Dermis blood vessel endothelial cell (primary cell): Measurements from ENCODE around the gene TMEM120B. TPM values are rescaled to one million over a fixed set of nuclear protein-coding genes. Genes with fewer than 3 reads are reported as not detected.
A peak's percentile ranks its signal among the peaks of the same experiment; 100 is the strongest.
"Not testable (repeated sequence)": the region's sequence is repeated elsewhere in the genome, so short reads cannot be mapped to it uniquely, and the experiment has no call there.

Experiments
- DNase-seq: peaks from one replicate; pipeline ENCODE4 v3.0.0; 2010
- total RNA-seq: library from RNA; depleted of rRNA; stranded (reverse); fragments of >200 nt; gene quantifications from 2 replicates; pipeline ENCODE4 v1.2.3, GENCODE V29; 2014

The TMEM120B gene
- total RNA-seq, 1 donor from 2014 or later = 4.9 TPM

DNA sequence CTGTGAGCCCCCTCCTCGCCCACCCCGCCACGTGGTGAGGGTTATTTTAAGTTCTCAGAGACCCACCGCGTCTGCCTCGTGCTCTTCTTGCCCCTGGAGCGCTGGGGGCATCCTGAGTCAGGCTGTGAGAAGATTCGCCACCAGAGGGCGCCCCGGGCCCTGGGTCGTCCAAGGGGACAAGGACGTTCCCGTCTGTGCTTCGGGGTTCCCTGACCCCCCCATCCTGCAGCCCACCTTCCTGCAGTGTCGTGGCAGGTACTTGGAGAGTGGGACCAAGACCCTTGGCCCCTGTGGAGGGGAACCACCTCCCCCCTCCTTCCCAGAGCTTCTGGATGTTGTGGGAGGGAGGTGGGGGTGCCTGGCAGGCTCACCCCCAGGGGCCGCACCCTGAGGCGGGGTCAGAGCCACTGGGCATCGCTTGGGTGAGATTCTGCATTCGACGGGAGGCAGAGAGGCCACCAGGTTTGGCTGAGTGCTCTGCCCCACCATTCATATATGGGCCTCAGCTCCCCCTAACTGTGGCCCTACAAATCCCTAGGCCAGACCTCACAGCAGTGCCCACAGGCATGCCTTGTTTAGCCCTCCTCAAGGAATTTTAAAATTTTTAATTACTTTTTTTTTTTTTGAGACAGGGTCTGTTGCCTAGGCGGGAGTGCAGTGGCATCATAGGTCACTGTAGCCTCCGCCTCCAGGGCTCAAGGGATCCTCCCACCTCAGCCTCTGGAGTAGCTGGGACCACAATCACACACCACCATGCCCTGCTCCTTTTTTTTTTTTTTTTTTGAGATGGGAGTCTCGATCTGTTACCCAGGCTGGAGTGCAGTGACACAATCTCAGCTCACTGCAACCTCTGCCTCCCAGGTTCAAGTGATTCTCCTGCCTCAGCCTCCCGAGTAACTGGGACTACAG lies 63.9 kb downstream of the TMEM120B start:
- DNase-seq = peak; percentile 82

- no peak for DNase-seq
These were observed 66.2 kb downstream of the TMEM120B start for GRCh38 chr12:121778567-121779421.

DNA sequence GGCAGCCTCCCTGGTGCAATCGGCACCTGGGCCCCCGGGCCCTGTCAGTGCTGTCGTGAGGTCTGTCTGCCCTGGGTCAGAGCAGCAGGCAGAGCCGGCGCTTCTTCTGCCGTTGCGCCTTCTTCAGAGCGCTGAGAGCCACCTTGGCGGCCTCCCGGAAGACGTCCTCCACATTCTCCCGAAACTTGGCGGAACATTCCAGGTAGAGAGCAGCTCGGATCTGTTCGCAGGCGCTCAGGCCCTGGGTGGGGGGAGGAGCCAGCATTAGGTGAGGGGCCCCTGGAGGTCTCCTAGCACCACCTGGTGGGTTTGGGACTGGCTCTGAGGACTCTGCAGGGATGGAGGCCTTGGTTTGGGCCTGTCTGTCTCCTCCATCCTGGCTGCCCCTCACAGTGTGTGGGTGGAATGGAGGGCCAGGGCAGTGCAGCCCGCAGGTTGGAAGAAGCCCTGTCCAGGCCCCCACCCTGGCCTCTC lies 66.9 kb downstream of the TMEM120B start:
- DNase-seq = no peak

GRCh38 chr12:121780429-121780828 lies 67.9 kb downstream of the TMEM120B start:
- no peak for DNase-seq

- DNase-seq = no peak
These were observed 69.0 kb downstream of the TMEM120B start for GRCh38 chr12:121781484-121781997.

- no peak for DNase-seq
These were observed 69.7 kb downstream of the TMEM120B start for GRCh38 chr12:121781998-121782979.

DNA sequence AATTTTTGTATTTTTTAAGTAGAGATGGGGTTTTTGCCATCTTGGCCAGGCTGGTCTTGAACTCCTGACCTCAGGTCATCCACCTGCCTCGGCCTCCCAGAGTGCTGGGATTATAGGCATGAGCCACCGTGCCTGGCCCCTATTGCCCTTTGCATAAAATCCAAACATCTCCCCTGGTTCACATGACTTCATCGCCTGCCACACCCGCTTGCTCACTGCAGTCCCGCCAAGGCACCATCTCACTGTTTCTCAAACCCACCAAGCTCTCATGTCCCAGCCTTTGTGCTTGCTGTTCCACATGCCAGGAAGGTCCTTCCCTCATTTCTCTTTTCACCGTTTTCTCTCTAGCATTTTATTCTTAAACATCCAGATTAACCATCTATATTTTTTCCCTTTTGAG lies 71.2 kb downstream of the TMEM120B start:
- no peak for DNase-seq

GRCh38 chr12:121784460-121784859 lies 71.9 kb downstream of the TMEM120B start:
- DNase-seq = peak; percentile 79

GRCh38 chr12:121786440-121786825 lies 73.9 kb downstream of the TMEM120B start:
- peak; percentile 71 for DNase-seq

DNA sequence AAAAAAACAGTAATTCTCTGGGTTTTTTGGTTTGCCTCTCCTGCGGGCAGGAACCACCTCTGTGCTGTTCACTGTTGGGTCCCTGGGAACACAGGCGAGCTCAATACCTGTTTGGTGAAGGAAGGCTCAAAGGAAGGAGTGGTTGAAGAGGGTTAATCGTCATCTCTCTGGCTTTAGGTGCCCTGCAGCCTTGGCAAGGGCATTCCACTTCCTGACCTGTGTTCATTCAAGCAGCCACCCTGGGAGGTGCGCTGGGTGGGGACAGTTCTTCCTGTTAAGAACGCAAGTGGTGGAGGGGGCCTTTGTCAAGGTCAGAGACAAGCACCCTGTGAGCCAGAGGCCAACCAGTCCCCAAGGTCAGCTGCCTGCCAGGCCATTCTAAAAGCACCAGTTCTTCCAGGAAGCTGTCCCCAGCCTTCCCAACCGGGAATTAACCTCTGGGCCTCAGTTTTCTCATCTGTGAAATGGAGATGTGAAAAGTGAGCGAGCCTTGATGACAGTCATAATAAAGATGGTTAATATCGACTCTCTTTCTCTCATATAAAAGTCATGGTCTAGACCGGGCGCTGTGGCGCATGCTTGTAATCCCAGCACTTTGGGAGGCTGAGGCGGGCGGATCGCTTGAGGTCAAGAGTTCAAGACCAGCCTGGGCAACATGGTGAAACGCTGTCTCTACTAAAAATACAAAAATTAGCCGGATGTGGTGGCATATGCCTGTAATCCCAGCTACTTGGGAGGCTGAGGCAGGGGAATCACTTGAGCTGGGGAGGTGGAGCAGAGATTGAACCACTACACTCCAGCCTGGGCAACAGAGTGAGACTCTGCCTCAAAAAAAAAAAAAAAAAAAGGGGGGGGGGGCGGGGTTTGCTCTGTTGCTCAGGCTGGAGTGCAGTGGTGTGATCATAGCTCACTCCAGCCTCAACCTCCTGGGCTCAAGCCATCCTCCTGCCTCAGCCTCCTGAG lies 74.8 kb downstream of the TMEM120B start:
- no peak for DNase-seq

- DNase-seq = no peak
These were observed 75.7 kb downstream of the TMEM120B start for GRCh38 chr12:121788176-121788818.

DNA sequence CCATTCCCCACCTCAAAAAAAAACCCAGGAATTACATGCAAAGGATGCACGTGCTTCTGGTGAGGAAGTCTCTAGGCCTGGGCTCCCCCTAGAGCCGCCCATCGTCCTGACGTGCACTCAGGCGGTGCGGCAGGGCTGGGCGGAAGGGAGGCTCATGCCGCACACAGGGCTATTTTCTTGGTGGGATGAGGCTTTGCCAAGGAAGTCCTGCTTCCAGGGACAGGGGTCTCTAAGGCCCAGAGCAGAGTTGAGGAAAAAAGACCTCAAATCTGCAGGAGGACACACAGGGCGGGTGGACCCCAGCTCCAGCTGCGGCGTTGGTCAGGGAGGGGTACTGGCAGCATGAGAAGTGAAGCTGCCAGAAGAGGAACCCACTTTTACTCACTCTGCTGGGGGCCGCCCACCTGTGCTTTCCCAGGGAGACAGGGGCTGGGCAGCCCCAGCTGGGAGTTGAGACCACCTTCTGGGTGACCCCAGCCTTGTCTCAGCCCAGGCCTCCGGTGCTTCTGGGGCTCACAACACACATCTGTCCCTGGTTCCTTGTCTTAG lies 76.8 kb downstream of the TMEM120B start:
- DNase-seq = peak; percentile 31

GRCh38 chr12:121789800-121790728 lies 77.5 kb downstream of the TMEM120B start:
- peak; percentile 59 for DNase-seq

GRCh38 chr12:121790785-121791184 lies 78.2 kb downstream of the TMEM120B start:
- not testable (repeated sequence) for DNase-seq

GRCh38 chr12:121791671-121792551 lies 79.4 kb downstream of the TMEM120B start:
- no peak for DNase-seq

DNA sequence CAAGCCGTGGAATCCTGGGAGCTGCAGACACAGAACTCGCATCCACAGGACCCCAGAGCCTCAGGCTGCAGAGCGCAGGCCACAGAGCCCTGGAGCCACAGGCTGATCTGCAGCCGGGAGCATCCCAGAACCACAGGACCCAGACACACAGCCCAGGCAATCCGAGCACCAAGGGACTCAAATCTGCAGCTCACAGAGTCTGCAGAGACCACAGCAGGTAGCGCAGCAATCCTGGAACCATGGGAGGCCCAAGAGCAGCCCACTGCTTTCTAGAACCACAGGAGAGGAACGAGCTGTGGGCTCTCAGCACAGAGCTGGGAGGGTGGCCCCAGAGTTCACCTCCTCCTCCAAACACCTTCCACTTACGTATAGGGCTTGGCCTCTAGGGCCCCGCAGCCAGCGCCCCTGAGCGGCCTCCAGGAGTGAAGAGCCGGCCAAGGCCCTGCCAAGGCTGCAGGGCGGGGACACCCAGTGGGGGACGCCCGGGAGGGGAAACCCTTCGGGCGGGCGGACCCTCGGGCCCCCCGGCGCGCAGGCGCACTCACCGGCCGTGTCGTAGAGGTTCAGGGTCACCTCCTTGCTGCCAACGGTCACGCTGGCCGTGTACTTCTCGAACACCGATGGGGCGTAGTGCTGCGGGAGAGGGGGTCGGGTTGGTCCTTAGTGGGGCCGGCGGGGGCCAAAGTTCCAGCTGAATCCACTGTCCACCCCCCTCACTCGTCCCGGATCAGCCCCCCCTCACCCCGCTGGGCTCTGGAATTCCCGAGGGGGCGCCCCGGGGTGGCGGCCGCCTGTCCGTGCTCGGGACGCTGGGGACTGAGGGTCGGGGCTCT lies 80.3 kb downstream of the TMEM120B start:
- no peak for DNase-seq

DNA sequence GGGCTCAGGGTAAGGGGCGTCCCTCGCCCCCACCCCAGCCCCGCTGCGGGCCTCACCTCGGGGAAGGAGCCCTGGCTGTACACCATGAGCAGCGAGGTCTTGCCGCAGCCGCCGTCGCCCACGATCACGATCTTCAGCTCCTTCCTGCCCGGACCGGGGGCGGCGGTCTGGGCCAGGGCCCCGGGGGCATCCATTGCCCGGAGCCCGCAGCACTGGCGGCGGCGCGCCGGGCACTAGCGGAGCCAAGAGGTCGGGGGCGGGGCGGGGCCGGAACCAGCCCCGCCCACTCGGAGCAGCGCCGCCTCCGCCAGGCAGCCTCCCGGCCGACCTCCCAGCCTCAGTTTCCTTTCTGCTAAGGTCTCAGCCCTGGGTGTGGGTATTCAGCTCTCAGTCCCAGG lies 80.9 kb downstream of the TMEM120B start, which contains the start of gene RHOF:
TSS of gene RHOF (minus strand) at position 249 of the 398 bp plus-strand sequence. CDS start at position 194, 55 bp downstream.
- peak; percentile 30 for DNase-seq
